Endothelial cell of umbilical vein (primary cell): Measurements from ENCODE around the gene PCSK6. TPM values are rescaled to one million over a fixed set of nuclear protein-coding genes. Genes with fewer than 3 reads are reported as not detected.

ENCODE experiments used
- BruUV-seq: library from RNA; stranded (reverse); fragments of 400-500 nt; replicated peaks from 2 replicates; lab custom pipeline; 2021; lab: Mats Ljungman, UMichigan
- CTCF ChIA-PET: fragments of 300-600, 350-600 bp; sonication (Branson Sonifier 250); formaldehyde crosslinking; loops from one replicate; lab custom pipeline; 2021; ENCODE audit warnings: antibody characterized with exemption, inconsistent platforms; lab: Charles Lee
- POLR2A ChIA-PET: fragments of 300-600, 350-600 bp; sonication (Branson Sonifier 250); formaldehyde crosslinking; loops from one replicate; lab custom pipeline; 2021; ENCODE audit warnings: antibody characterized with exemption, inconsistent platforms; lab: Charles Lee
- DNase-seq: peaks from one replicate; pipeline ENCODE4 v3.0.0-alpha.2; 2011; ENCODE audit warnings: low read depth, low spot score
- FAIRE-seq: peaks from 2 replicates; lab custom pipeline; 2011; peaks lifted over from hg19 to GRCh38; lab: Jason Lieb, UNC
- H2AFZ ChIP-seq: 2 replicates; pipeline ENCODE4 v1.6.0; 2012; ENCODE audit warnings: low read depth, low read length, control low read depth, inconsistent platforms
- H3K27ac ChIP-seq: 2 replicates; pipeline ENCODE4 v1.5.1; 2011; ENCODE audit warnings: low read depth, mild to moderate bottlenecking, control low read depth, low read length, moderate library complexity; ENCODE audit not compliant: insufficient read depth
- H3K27me3 ChIP-seq, 2 experiments: 2 replicates each; pipeline versions ENCODE4 v1.6.0 to v1.6.1; 2011; ENCODE audit warnings: low read length in 2 of 2, mixed read lengths in 1 of 2; ENCODE audit not compliant: control insufficient read depth in 2 of 2, insufficient read depth in 2 of 2
- H3K36me3 ChIP-seq, 2 experiments: 2 replicates in 1 of 2; 3 replicates in 1 of 2; pipeline ENCODE4 v1.5.1; 2011; ENCODE audit warnings: low read length in 2 of 2, mild to moderate bottlenecking in 1 of 2, moderate library complexity in 1 of 2; ENCODE audit not compliant: control insufficient read depth in 2 of 2, insufficient read depth in 2 of 2; ENCODE audit errors: extremely low read depth in 1 of 2
- H3K4me1 ChIP-seq: 3 replicates; pipeline ENCODE4 v1.5.1; 2011; ENCODE audit warnings: mild to moderate bottlenecking, low read length; ENCODE audit not compliant: control insufficient read depth, insufficient read depth; ENCODE audit errors: extremely low read depth
- H3K4me2 ChIP-seq: 2 replicates; pipeline ENCODE4 v1.6.1; 2011; ENCODE audit warnings: low read length, control low read depth, mixed read lengths; ENCODE audit not compliant: insufficient read depth
- H3K4me3 ChIP-seq, 3 experiments: fragments of 200-600 bp in 1 of 3; sonication (generic), shearing (Covaris generic) in 1 of 3; replicated peaks in 1 of 3; 2 replicates each; pipeline ENCODE4 v1.5.1; 2011 to 2016; ENCODE audit warnings: control low read depth in 3 of 3, low read length in 3 of 3, mild to moderate bottlenecking in 2 of 3, inconsistent platforms in 1 of 3, low read depth in 1 of 3, moderate library complexity in 1 of 3; ENCODE audit not compliant: insufficient read depth in 1 of 3
- H3K79me2 ChIP-seq: 2 replicates; pipeline ENCODE4 v1.6.0; 2012; ENCODE audit warnings: low read length, inconsistent platforms; ENCODE audit not compliant: control insufficient read depth, insufficient read depth
- H3K9ac ChIP-seq: replicated peaks from 2 replicates; pipeline ENCODE3; 2011; ENCODE audit warnings: low read length, control low read depth; ENCODE audit not compliant: insufficient read depth; ENCODE audit errors: extremely low read depth
- H3K9me1 ChIP-seq: replicated peaks from 3 replicates; pipeline ENCODE4 v1.6.0; 2011; ENCODE audit warnings: mild to moderate bottlenecking, low read length; ENCODE audit not compliant: control insufficient read depth, insufficient read depth; ENCODE audit errors: extremely low read depth
- H3K9me3 ChIP-seq: replicated peaks from 2 replicates; pipeline ENCODE4 v1.5.1; 2012; ENCODE audit warnings: low read length, inconsistent platforms; ENCODE audit not compliant: control insufficient read depth, insufficient read depth
- H4K20me1 ChIP-seq: replicated peaks from 2 replicates; pipeline ENCODE3; 2011; ENCODE audit warnings: mild to moderate bottlenecking, low read length; ENCODE audit not compliant: control insufficient read depth, insufficient read depth; ENCODE audit errors: extremely low read depth
- EZH2 ChIP-seq: IDR thresholded peaks from 2 replicates; pipeline ENCODE4 v1.6.1; 2012; ENCODE audit warnings: borderline replicate concordance, low read depth, mild to moderate bottlenecking, moderate library complexity, low read length, inconsistent platforms; ENCODE audit not compliant: severe bottlenecking
- FOS ChIP-seq: IDR thresholded peaks from 2 replicates; pipeline ENCODE4 v1.6.1; 2011; ENCODE audit warnings: mild to moderate bottlenecking, low read length, moderate library complexity, borderline replicate concordance; ENCODE audit not compliant: insufficient read depth
- JUN ChIP-seq: IDR thresholded peaks from 2 replicates; pipeline ENCODE4 v1.6.1; 2011; ENCODE audit warnings: borderline replicate concordance, low read depth; ENCODE audit not compliant: insufficient read length, insufficient read depth
- MYC ChIP-seq: IDR thresholded peaks from one replicate; pipeline ENCODE4 v1.6.1; 2011; ENCODE audit warnings: mild to moderate bottlenecking, low read depth, low read length
- POLR2A ChIP-seq: IDR thresholded peaks from 2 replicates; pipeline ENCODE4 v1.6.1; 2012; ENCODE audit warnings: low read depth, mild to moderate bottlenecking, control low read depth, low read length
- POLR2AphosphoS5 ChIP-seq: IDR thresholded peaks from 2 replicates; pipeline ENCODE4 v1.6.1; 2012; ENCODE audit warnings: low read depth, mild to moderate bottlenecking, control low read depth, low read length, moderate library complexity; ENCODE audit not compliant: insufficient read depth
- dilution Hi-C: fragments of 300-500 bp; cut with MboI; formaldehyde crosslinking; loops from one replicate; pipeline ENCODE4 v1.15.0; 2019; ENCODE audit warnings: low sequenced_read_pairs; ENCODE audit not compliant: extremely low pct_ligation_motif_present
- intact Hi-C: fragments of 100-400 bp; cut with micrococcal nuclease; formaldehyde crosslinking; loops from one replicate; pipeline ENCODE4 v1.10.0; 2022
- polyA plus RNA-seq, 4 experiments: library from polyadenylated mRNA; depleted of rRNA in 3 of 4; stranded (reverse) in 3 of 4; unstranded in 1 of 4; fragments of >200 nt; gene quantifications; 2 replicates each; pipeline versions ENCODE4 v1.2.1 to v1.2.3, GENCODE V29; 2011 to 2012; ENCODE audit warnings: missing spikeins in 1 of 4
- total RNA-seq: library from RNA; stranded (reverse); gene quantifications from 2 replicates; pipeline ENCODE4 v1.2.3, GENCODE V29; 2021
- TF ChIP-seq, protein P1 (sequence below): IDR thresholded peaks from 2 replicates; pipeline ENCODE4 v1.6.1; 2011; ENCODE audit not compliant: insufficient read depth, insufficient read length
- TF ChIP-seq, protein P2 (sequence below), 2 donors: IDR thresholded peaks; 1 replicate in 1 of 2; 2 replicates in 1 of 2; pipeline ENCODE4 v1.5.1; 2011; ENCODE audit warnings: low read length in 2 of 2, mild to moderate bottlenecking in 2 of 2, moderate library complexity in 2 of 2, control low read depth in 1 of 2, inconsistent platforms in 1 of 2, low read depth in 1 of 2; ENCODE audit not compliant: insufficient read depth in 1 of 2; ENCODE audit errors: extremely low read depth in 1 of 2

PCSK6 gene
- total and polyA plus RNA-seq, 2 donors (not counting 3 experiments of a cell fraction or from before 2014, with no cell fraction given): 0.18 to 0.69 TPM

DNA sequence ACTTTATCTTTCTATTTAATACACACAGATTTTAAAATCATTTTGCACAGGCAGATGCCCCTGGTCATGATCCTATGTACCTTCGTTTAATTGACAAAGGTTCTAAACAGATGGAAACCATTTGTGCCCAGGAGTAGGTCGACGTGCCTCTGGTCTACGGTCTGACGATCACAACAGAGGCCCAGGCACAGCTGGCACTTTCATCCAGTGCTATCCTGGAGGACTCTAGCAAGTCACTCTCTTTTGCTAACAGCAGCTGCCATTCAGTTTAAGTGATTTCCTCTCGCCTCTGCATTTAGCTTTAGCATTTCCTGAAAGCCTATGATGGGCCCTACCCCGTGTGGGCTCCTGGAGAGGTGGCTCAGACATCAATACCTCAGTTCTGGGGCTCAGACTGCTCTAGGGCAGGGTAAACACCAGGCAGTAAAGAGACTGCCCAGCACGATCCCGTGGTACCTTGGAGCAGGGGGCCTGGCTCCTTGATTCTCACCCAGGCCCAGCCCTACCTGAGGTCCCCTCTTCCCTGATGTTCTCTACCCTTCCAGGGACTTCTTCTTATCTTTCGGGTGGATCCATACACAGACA, 111.2 kb downstream of the PCSK6 start:
- CTCF ChIA-PET: no interaction called here
- Histone ChIP-seq H3K27me3 (no peaks in the 10 kb centered on the region), H3K4me1 (no peaks in the 10 kb centered on the region), H3K27ac (no peak overlapping the region), H2AFZ (no peak overlapping the region), H3K9ac (no peak overlapping the region), H3K9me1 (no peaks in the 10 kb centered on the region), H4K20me1 (no peaks in the 10 kb centered on the region), H3K79me2 (no peaks in the 10 kb centered on the region), H3K4me3 (no peak overlapping the region), H3K4me2 (no peak overlapping the region), H3K9me3 (no peaks in the 10 kb centered on the region), H3K36me3 (no peaks in the 10 kb centered on the region)
- no peak for FAIRE-seq
- TF ChIP-seq EZH2 (no peak), POLR2AphosphoS5 (no peak), POLR2A (no peak), JUN (no peak), FOS (no peak), MYC (no peak)
- TF ChIP-seq, protein P1, sequence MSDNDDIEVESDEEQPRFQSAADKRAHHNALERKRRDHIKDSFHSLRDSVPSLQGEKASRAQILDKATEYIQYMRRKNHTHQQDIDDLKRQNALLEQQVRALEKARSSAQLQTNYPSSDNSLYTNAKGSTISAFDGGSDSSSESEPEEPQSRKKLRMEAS: no peak
- TF ChIP-seq, protein P2, sequence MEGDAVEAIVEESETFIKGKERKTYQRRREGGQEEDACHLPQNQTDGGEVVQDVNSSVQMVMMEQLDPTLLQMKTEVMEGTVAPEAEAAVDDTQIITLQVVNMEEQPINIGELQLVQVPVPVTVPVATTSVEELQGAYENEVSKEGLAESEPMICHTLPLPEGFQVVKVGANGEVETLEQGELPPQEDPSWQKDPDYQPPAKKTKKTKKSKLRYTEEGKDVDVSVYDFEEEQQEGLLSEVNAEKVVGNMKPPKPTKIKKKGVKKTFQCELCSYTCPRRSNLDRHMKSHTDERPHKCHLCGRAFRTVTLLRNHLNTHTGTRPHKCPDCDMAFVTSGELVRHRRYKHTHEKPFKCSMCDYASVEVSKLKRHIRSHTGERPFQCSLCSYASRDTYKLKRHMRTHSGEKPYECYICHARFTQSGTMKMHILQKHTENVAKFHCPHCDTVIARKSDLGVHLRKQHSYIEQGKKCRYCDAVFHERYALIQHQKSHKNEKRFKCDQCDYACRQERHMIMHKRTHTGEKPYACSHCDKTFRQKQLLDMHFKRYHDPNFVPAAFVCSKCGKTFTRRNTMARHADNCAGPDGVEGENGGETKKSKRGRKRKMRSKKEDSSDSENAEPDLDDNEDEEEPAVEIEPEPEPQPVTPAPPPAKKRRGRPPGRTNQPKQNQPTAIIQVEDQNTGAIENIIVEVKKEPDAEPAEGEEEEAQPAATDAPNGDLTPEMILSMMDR (IDR thresholded peaks at IDR 0.05; ENCODE audit: extremely low read depth in 1 of 2, insufficient read depth in 1 of 2, low read depth in 1 of 2, low read length in 2 of 2): no peak
- BruUV-seq: no TSS peak
- POLR2A ChIA-PET: no interaction called here
- intact Hi-C loops: no loop called here
- dilution Hi-C loops: no loop called here
- no peak for DNase-seq
